ENCODE measurements around the gene OGFOD2. TPM values are rescaled to one million over a fixed set of nuclear protein-coding genes. Genes with fewer than 3 reads are reported as not detected.

OGFOD2 gene
- total and polyA plus RNA-seq, 9 of the 15 experiments (the other 6 are each of a cell fraction or from before 2014, with no cell fraction given): 1.4 to 111 (median 18.5) TPM

DNA sequence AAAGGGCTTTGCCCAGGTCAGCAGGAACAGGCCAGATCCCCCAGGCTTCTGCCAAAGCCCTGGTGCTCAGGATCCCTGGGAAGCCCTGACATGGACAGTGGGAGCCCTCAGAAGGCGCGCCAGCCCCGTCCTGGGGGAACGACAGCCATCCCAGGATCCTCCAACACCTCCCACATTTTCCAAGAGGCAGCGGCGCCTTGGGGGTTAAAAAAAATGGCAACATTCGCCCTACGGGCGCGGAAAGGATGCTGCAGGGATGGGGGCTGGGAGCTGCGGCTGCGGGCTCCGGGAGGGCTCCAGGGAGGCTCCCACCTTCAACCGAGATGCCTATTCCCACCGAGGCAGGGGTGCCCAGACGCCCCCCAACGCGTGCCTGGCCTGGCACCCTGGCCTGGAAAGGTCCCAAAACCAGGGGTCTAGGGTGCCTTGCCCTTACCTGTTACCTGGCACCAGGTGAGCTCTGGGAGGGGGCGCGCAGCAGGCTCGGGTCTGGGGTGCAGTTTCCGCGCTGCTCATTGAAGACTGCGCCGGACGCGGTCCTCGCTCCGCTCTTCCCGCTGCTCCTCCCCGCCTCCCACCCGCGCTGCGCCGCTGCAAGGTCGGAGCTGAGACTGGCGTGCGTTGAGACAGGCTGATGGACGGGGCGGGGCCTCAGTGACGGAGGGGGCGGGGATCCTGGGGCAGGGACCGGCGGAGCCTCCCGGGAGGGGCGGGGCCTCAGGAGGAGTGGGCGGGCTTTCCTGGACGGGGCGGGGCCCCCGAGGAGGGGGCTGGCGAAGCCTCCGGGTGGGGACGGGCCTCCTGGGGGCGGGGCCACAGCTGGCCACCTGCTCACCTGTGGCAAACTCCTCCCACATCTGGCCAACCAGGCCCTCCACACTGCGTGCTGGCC lies 8.9 kb upstream of the OGFOD2 start, which contains the start of gene ABCB9 (continued):
- TF ChIP-seq ZFX (CRISPR knock-in tag; IDR thresholded peaks at IDR 0.05) (peak; percentile 39; the same call in 1 of the 2 replicates), HDAC1 (IDR thresholded peaks at IDR 0.05) (0 out of 4 replicates have a peak, but pooled peaks of 1 of the 2 experiments have one; percentile 28), ZNF699 (CRISPR knock-in tag; IDR thresholded peaks at IDR 0.05; ENCODE audit: insufficient replicate concordance) (no peak), POLR2G (IDR thresholded peaks at IDR 0.05; ENCODE audit: low read depth, low read length) (peak; percentile 87), ARID2 (IDR thresholded peaks at IDR 0.05) (no peak), SREBF1 (IDR thresholded peaks at IDR 0.05; ENCODE audit: borderline replicate concordance, low read depth, low read length) (no peak), ZBTB1 (CRISPR knock-in tag; IDR thresholded peaks at IDR 0.05; ENCODE audit: borderline replicate concordance, low read depth) (no peak), GTF2F1 (IDR thresholded peaks at IDR 0.05; ENCODE audit: low read depth, low read length) (no peak), HMG20A (CRISPR knock-in tag; conservative IDR thresholded peaks at IDR 0.05) (no peak), CCNT2 (IDR thresholded peaks at IDR 0.05; ENCODE audit: borderline replicate concordance, extremely low read depth, insufficient read length, low read depth, low read length) (no peak), SMAD4 (CRISPR knock-in tag; conservative IDR thresholded peaks at IDR 0.05) (no peak), RFX7 (CRISPR knock-in tag; IDR thresholded peaks at IDR 0.05) (no peak), MYC (IDR thresholded peaks at IDR 0.05; ENCODE audit: low read depth, low read length) (peak; percentile 61; the same call in 1 of the 2 replicates), MYC (CRISPR knock-in tag; IDR thresholded peaks at IDR 0.05; ENCODE audit: borderline replicate concordance, low read depth) (0 out of 2 replicates have a peak, but pooled peaks have one; percentile 34), SIN3A (IDR thresholded peaks at IDR 0.05; ENCODE audit: borderline replicate concordance in 2 of 2, control insufficient read depth in 1 of 2, low read depth in 2 of 2, low read length in 2 of 2) (peak in 1 of 2 experiments; percentile 25; a peak in 1 of 4 replicates), RCOR1 (IDR thresholded peaks at IDR 0.05; ENCODE audit: borderline replicate concordance in 1 of 2, low read depth in 2 of 2, low read length in 2 of 2) (peak in 1 of 2 experiments; percentile 2; a peak in 1 of 4 replicates)
- TF ChIP-seq, protein P1, sequence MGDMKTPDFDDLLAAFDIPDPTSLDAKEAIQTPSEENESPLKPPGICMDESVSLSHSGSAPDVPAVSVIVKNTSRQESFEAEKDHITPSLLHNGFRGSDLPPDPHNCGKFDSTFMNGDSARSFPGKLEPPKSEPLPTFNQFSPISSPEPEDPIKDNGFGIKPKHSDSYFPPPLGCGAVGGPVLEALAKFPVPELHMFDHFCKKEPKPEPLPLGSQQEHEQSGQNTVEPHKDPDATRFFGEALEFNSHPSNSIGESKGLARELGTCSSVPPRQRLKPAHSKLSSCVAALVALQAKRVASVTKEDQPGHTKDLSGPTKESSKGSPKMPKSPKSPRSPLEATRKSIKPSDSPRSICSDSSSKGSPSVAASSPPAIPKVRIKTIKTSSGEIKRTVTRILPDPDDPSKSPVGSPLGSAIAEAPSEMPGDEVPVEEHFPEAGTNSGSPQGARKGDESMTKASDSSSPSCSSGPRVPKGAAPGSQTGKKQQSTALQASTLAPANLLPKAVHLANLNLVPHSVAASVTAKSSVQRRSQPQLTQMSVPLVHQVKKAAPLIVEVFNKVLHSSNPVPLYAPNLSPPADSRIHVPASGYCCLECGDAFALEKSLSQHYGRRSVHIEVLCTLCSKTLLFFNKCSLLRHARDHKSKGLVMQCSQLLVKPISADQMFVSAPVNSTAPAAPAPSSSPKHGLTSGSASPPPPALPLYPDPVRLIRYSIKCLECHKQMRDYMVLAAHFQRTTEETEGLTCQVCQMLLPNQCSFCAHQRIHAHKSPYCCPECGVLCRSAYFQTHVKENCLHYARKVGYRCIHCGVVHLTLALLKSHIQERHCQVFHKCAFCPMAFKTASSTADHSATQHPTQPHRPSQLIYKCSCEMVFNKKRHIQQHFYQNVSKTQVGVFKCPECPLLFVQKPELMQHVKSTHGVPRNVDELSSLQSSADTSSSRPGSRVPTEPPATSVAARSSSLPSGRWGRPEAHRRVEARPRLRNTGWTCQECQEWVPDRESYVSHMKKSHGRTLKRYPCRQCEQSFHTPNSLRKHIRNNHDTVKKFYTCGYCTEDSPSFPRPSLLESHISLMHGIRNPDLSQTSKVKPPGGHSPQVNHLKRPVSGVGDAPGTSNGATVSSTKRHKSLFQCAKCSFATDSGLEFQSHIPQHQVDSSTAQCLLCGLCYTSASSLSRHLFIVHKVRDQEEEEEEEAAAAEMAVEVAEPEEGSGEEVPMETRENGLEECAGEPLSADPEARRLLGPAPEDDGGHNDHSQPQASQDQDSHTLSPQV (IDR thresholded peaks at IDR 0.05): no peak
- TF ChIP-seq, protein P2, sequence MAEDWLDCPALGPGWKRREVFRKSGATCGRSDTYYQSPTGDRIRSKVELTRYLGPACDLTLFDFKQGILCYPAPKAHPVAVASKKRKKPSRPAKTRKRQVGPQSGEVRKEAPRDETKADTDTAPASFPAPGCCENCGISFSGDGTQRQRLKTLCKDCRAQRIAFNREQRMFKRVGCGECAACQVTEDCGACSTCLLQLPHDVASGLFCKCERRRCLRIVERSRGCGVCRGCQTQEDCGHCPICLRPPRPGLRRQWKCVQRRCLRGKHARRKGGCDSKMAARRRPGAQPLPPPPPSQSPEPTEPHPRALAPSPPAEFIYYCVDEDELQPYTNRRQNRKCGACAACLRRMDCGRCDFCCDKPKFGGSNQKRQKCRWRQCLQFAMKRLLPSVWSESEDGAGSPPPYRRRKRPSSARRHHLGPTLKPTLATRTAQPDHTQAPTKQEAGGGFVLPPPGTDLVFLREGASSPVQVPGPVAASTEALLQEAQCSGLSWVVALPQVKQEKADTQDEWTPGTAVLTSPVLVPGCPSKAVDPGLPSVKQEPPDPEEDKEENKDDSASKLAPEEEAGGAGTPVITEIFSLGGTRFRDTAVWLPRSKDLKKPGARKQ (CRISPR knock-in tag; IDR thresholded peaks at IDR 0.05): no peak
- TF ChIP-seq, protein P3, sequence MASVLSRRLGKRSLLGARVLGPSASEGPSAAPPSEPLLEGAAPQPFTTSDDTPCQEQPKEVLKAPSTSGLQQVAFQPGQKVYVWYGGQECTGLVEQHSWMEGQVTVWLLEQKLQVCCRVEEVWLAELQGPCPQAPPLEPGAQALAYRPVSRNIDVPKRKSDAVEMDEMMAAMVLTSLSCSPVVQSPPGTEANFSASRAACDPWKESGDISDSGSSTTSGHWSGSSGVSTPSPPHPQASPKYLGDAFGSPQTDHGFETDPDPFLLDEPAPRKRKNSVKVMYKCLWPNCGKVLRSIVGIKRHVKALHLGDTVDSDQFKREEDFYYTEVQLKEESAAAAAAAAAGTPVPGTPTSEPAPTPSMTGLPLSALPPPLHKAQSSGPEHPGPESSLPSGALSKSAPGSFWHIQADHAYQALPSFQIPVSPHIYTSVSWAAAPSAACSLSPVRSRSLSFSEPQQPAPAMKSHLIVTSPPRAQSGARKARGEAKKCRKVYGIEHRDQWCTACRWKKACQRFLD (CRISPR knock-in tag; IDR thresholded peaks at IDR 0.05): no peak

Data from K562 (cell line).